Epithelial cell of proximal tubule (primary cell): ENCODE data around the gene TBL1XR1. TPM values are rescaled to one million over a fixed set of nuclear protein-coding genes. Genes with fewer than 3 reads are reported as not detected.

Experiments used
- DNase-seq: peaks from one replicate; pipeline ENCODE4 v3.0.0-alpha.2; 2011; ENCODE audit warnings: low read depth
- H3K4me3 ChIP-seq: 2 replicates; pipeline ENCODE4 v1.5.1; 2011; ENCODE audit warnings: low read depth, mild to moderate bottlenecking, low read length
- CTCF ChIP-seq: conservative IDR thresholded peaks from 2 replicates; pipeline ENCODE4 v1.5.1; 2012; ENCODE audit warnings: low read depth, mild to moderate bottlenecking, low read length
- total RNA-seq: library from RNA; depleted of rRNA; stranded (reverse); fragments of >200 nt; gene quantifications from 2 replicates; pipeline ENCODE4 v1.2.3, GENCODE V29; 2015

Gene TBL1XR1
- total RNA-seq, 1 donor from 2014 or later = 61.2 TPM

- no peak for DNase-seq
- no peak for TF ChIP-seq CTCF
- H3K4me3 ChIP-seq = no peak overlapping the region
Measured at GRCh38 chr3:177066068-177066467, 131.2 kb downstream of the TBL1XR1 start.

- TF ChIP-seq CTCF = no peak
- DNase-seq = no peak
- no peak overlapping the region for H3K4me3 ChIP-seq
Measured at GRCh38 chr3:177065285-177066033, 131.8 kb downstream of the TBL1XR1 start.

- no peak for DNase-seq
- no peak overlapping the region for H3K4me3 ChIP-seq
- TF ChIP-seq CTCF = no peak
Measured at GRCh38 chr3:177062052-177062732, 135.1 kb downstream of the TBL1XR1 start.

- DNase-seq = no peak
- no peak for TF ChIP-seq CTCF
- no peak overlapping the region for H3K4me3 ChIP-seq
Measured at GRCh38 chr3:177061369-177061768, 135.9 kb downstream of the TBL1XR1 start.

- H3K4me3 ChIP-seq = no peak overlapping the region
- TF ChIP-seq CTCF = no peak
- no peak for DNase-seq
Measured at GRCh38 chr3:177060492-177060891, 136.8 kb downstream of the TBL1XR1 start.

GRCh38 chr3:177058648-177059047 is 138.6 kb downstream of the TBL1XR1 start:
- DNase-seq = no peak
- H3K4me3 ChIP-seq = no peak overlapping the region
- no peak for TF ChIP-seq CTCF
